Ishikawa (cell line): Measurements from ENCODE around the gene NDUFAF8.

Experiments
- CEBPB ChIP-seq: IDR thresholded peaks from 2 replicates; pipeline ENCODE4 v1.6.1; 2012
- CREB1 ChIP-seq: IDR thresholded peaks from 2 replicates; pipeline ENCODE4 v1.6.1; 2012; ENCODE audit warnings: low read depth
- EGR1 ChIP-seq: IDR thresholded peaks from 2 replicates; pipeline ENCODE4 v1.6.1; 2012
- EP300 ChIP-seq: IDR thresholded peaks from 2 replicates; pipeline ENCODE4 v1.6.1; 2012; ENCODE audit warnings: borderline replicate concordance
- FOXM1 ChIP-seq: IDR thresholded peaks from 2 replicates; pipeline ENCODE4 v1.6.1; 2012; ENCODE audit warnings: low read depth, borderline replicate concordance
- NFIC ChIP-seq: IDR thresholded peaks from 2 replicates; pipeline ENCODE4 v1.6.1; 2012
- RAD21 ChIP-seq: IDR thresholded peaks from 2 replicates; pipeline ENCODE4 v1.6.1; 2012; ENCODE audit warnings: low read depth
- REST ChIP-seq: IDR thresholded peaks from 2 replicates; pipeline ENCODE4 v1.6.1; 2012; ENCODE audit warnings: low read depth, mild to moderate bottlenecking
- TAF1 ChIP-seq: IDR thresholded peaks from 2 replicates; pipeline ENCODE4 v1.6.1; 2012; ENCODE audit warnings: low read depth, mild to moderate bottlenecking
- TCF12 ChIP-seq: IDR thresholded peaks from 2 replicates; pipeline ENCODE4 v1.6.1; 2012; ENCODE audit warnings: low read depth
- TEAD4 ChIP-seq: IDR thresholded peaks from 2 replicates; pipeline ENCODE4 v1.6.1; 2012
- YY1 ChIP-seq: IDR thresholded peaks from 2 replicates; pipeline ENCODE4 v1.6.1; 2012; ENCODE audit warnings: low read depth
- ZBTB7A ChIP-seq: IDR thresholded peaks from 2 replicates; pipeline ENCODE4 v1.6.1; 2012; ENCODE audit warnings: low read depth
- TF ChIP-seq, protein P1 (sequence below): IDR thresholded peaks from 2 replicates; pipeline ENCODE4 v1.6.1; 2012
- TF ChIP-seq, protein P2 (sequence below): IDR thresholded peaks from 2 replicates; pipeline ENCODE4 v1.6.1; 2012

NDUFAF8 gene

DNA sequence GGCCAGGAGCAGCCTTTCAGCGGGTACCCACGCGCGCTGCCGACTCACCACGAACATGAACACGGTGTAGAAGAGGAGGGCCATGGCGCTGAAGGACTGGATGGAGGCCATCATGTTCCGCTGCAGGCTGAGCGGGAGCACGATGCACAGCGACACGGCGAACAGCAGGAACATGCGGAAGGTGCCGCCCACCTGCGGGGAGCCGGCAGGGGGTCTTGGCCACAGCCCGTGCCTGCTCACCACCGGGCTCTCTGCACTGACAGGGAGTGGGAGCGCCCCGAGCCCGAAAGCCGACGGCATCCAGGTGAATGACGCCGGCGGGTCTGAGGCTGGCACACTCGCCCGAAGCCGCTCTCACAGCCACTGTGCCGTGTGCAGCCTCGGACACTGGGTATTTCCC, 43.0 kb downstream of the NDUFAF8 start:
- TF ChIP-seq NFIC (no peak), CREB1 (no peak), TEAD4 (no peak), CEBPB (no peak), YY1 (no peak), TAF1 (no peak), RAD21 (no peak), REST (no peak), ZBTB7A (no peak)
- TF ChIP-seq, protein P1, sequence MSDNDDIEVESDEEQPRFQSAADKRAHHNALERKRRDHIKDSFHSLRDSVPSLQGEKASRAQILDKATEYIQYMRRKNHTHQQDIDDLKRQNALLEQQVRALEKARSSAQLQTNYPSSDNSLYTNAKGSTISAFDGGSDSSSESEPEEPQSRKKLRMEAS, result no peak

DNA sequence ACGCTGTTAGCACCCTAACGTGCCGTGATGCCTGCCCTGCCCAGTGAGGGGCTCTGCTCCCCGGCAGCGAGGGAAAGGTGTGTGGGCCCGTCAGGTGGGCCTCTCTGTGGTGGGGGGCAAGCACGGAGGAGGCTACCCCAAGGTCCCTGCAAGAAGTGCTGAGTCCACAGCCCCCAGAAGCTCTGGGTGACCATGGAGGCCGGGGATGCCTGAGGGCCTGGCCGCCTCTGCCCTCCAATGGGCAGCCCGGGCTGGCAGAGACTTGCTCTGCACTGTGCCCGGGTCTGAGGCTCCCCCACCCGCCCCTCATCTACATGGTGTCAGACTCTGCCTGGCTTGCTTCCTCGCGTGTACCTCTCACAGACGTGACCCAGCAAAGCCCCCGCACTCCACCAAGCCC, 43.8 kb downstream of the NDUFAF8 start:
- TF ChIP-seq TCF12 (no peak), CEBPB (no peak), CREB1 (no peak), EP300 (no peak), RAD21 (no peak), YY1 (no peak), NFIC (no peak), TEAD4 (no peak), TAF1 (no peak), EGR1 (no peak)
- TF ChIP-seq, protein P1, result no peak

- no peak for TF ChIP-seq YY1
- no peak for TF ChIP-seq TEAD4
- no peak for TF ChIP-seq TCF12
- TF ChIP-seq, protein P1, result no peak
- TF ChIP-seq REST, result no peak
- TF ChIP-seq CEBPB, result no peak
- TF ChIP-seq, protein P2, sequence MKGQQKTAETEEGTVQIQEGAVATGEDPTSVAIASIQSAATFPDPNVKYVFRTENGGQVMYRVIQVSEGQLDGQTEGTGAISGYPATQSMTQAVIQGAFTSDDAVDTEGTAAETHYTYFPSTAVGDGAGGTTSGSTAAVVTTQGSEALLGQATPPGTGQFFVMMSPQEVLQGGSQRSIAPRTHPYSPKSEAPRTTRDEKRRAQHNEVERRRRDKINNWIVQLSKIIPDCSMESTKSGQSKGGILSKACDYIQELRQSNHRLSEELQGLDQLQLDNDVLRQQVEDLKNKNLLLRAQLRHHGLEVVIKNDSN, result no peak
- no peak for TF ChIP-seq CREB1
- no peak for TF ChIP-seq RAD21
- TF ChIP-seq FOXM1, result no peak
- no peak for TF ChIP-seq EP300
- no peak for TF ChIP-seq NFIC
- no peak for TF ChIP-seq TAF1
- no peak for TF ChIP-seq EGR1
- TF ChIP-seq ZBTB7A, result no peak
Observed at GRCh38 chr17:81285179-81285878, 46.2 kb downstream of the NDUFAF8 start.

DNA sequence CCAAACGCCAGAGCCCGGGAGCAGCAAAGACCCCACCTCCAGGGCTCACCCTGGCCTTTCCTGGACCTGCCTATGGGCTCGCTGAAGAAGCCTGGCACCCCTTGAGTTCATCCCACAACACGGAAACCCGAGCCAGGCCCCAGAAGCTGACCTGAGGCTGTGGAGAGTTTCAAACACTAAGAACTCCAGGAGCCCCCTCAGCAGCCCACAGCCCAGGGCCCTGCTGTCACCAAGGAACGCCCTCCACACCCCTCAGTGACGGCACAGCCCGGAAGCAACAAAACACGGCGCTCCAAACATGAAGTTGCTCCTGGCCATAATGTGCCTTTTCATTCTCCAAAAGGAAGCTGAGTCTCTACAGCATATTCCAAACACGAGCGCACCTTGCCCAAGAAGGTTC, 46.8 kb downstream of the NDUFAF8 start:
- TF ChIP-seq EP300, result no peak
- TF ChIP-seq CEBPB, result no peak
- TF ChIP-seq REST, result no peak
- TF ChIP-seq RAD21, result no peak
- TF ChIP-seq EGR1, result no peak
- TF ChIP-seq CREB1, result no peak
- TF ChIP-seq, protein P2, result no peak
- no peak for TF ChIP-seq FOXM1
- TF ChIP-seq YY1, result no peak
- TF ChIP-seq, protein P1, result no peak
- no peak for TF ChIP-seq TEAD4
- no peak for TF ChIP-seq ZBTB7A
- no peak for TF ChIP-seq TCF12
- no peak for TF ChIP-seq NFIC
- no peak for TF ChIP-seq TAF1
